ENCODE measurements around the gene TTLL7.

Gene TTLL7

GRCh38 chr1:83846138-83846537 lies 152.8 kb downstream of the TTLL7 start:
- intact Hi-C loops (cut with DNase I) = no loop called here
- DNase-seq = no peak

- intact Hi-C loops (cut with DNase I) = no loop called here
Measured at GRCh38 chr1:83845437-83846071, 153.4 kb downstream of the TTLL7 start.

GRCh38 chr1:83844546-83844945 lies 154.4 kb downstream of the TTLL7 start:
- intact Hi-C loops (cut with DNase I) = no loop called here
- DNase-seq = no peak

More at GRCh38 chr1:83845437-83846071, 153.4 kb downstream of the TTLL7 start:
- no peak for DNase-seq

GRCh38 chr1:83839566-83840173 lies 159.3 kb downstream of the TTLL7 start:
- intact Hi-C loops (cut with DNase I) = no loop called here
- DNase-seq = no peak

GRCh38 chr1:83838573-83838972 lies 160.4 kb downstream of the TTLL7 start:
- DNase-seq = no peak
- intact Hi-C loops (cut with DNase I) = no loop called here

- intact Hi-C loops (cut with DNase I) = no loop called here
- no peak for DNase-seq
Measured at GRCh38 chr1:83836543-83836942, 162.4 kb downstream of the TTLL7 start.

- DNase-seq = no peak
- intact Hi-C loops (cut with DNase I) = no loop called here
Measured at GRCh38 chr1:83834621-83835264, 164.2 kb downstream of the TTLL7 start.

- intact Hi-C loops (cut with DNase I) = no loop called here
- no peak for DNase-seq
Measured at GRCh38 chr1:83832194-83832593, 166.7 kb downstream of the TTLL7 start.

- intact Hi-C loops (cut with DNase I) = no loop called here
- no peak for DNase-seq
Measured at GRCh38 chr1:83829106-83829505, 169.8 kb downstream of the TTLL7 start.

- no peak for DNase-seq
- intact Hi-C loops (cut with DNase I) = no loop called here
Measured at GRCh38 chr1:83828456-83828855, 170.5 kb downstream of the TTLL7 start.

GRCh38 chr1:83827741-83828140 lies 171.2 kb downstream of the TTLL7 start:
- intact Hi-C loops (cut with DNase I) = no loop called here
- DNase-seq = no peak

GRCh38 chr1:83822208-83822607 lies 176.7 kb downstream of the TTLL7 start:
- intact Hi-C loops (cut with DNase I) = no loop called here
- DNase-seq = no peak

- intact Hi-C loops (cut with DNase I) = no loop called here
- DNase-seq = no peak
Measured at GRCh38 chr1:83819436-83819835, 179.5 kb downstream of the TTLL7 start.

GRCh38 chr1:83818916-83819315 lies 180.0 kb downstream of the TTLL7 start:
- DNase-seq = no peak

GRCh38 chr1:83816836-83817235 lies 182.1 kb downstream of the TTLL7 start:
- intact Hi-C loops (cut with DNase I) = no loop called here

More at GRCh38 chr1:83818916-83819315, 180.0 kb downstream of the TTLL7 start:
- intact Hi-C loops (cut with DNase I) = no loop called here

GRCh38 chr1:83815330-83815729 lies 183.6 kb downstream of the TTLL7 start:
- no peak for DNase-seq
- intact Hi-C loops (cut with DNase I) = no loop called here

More at GRCh38 chr1:83816836-83817235, 182.1 kb downstream of the TTLL7 start:
- DNase-seq = no peak

Measured in head of caudate nucleus (tissue), 42 donors.